ENCODE data around the gene TWIST2.

GRCh38 chr2:238879043-238879442 is 31.2 kb downstream of the TWIST2 start:
- TF ChIP-seq CTCF (IDR thresholded peaks at IDR 0.05) (no peak), POLR2A (IDR thresholded peaks at IDR 0.05) (no peak)
